ENCODE results near the gene SMIM10.
"Not testable (repeated sequence)": the region's sequence is repeated elsewhere in the genome, so short reads cannot be mapped to it uniquely, and the experiment has no call there.

- TF ChIP-seq, protein P1, sequence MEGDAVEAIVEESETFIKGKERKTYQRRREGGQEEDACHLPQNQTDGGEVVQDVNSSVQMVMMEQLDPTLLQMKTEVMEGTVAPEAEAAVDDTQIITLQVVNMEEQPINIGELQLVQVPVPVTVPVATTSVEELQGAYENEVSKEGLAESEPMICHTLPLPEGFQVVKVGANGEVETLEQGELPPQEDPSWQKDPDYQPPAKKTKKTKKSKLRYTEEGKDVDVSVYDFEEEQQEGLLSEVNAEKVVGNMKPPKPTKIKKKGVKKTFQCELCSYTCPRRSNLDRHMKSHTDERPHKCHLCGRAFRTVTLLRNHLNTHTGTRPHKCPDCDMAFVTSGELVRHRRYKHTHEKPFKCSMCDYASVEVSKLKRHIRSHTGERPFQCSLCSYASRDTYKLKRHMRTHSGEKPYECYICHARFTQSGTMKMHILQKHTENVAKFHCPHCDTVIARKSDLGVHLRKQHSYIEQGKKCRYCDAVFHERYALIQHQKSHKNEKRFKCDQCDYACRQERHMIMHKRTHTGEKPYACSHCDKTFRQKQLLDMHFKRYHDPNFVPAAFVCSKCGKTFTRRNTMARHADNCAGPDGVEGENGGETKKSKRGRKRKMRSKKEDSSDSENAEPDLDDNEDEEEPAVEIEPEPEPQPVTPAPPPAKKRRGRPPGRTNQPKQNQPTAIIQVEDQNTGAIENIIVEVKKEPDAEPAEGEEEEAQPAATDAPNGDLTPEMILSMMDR (IDR thresholded peaks at IDR 0.05): not testable (repeated sequence)
- TF ChIP-seq EZH2 (IDR thresholded peaks at IDR 0.05; ENCODE audit: borderline replicate concordance, insufficient read depth, low read depth, low read length, poor library complexity, severe bottlenecking): not testable (repeated sequence)
These were observed 44.4 kb upstream of the SMIM10 start for GRCh38 chrX:134946364-134946763.
